K562 (cell line): ENCODE data around the gene SCUBE1. TPM values are rescaled to one million over a fixed set of nuclear protein-coding genes. Genes with fewer than 3 reads are reported as not detected.

Experiments
- ATAC-seq: fragments of 200-7000 bp; cut with Tn5 transposase; 3 replicates; pipeline ENCODE4 v1.9.1; 2020; ENCODE audit warnings: moderate library complexity
- BruUV-seq: library from RNA; stranded (reverse); fragments of 400-500 nt; replicated peaks from 2 replicates; lab custom pipeline; 2021; lab: Mats Ljungman, UMichigan
- CTCF ChIA-PET: fragments of 300-600 bp; formaldehyde crosslinking; extraction: SDS; loops from one replicate; lab custom pipeline; 2021; ENCODE audit warnings: low intra/inter-chr PET ratio; lab: Yijun Ruan, JAX
- POLR2A ChIA-PET: fragments of 300-600, 350-650 bp; sonication (Branson Sonifier 250); formaldehyde crosslinking; extraction: SDS; loops from one replicate; lab custom pipeline; 2021; ENCODE audit warnings: antibody characterized with exemption, inconsistent platforms; lab: Yijun Ruan, JAX
- DNase-seq, 4 experiments: peaks; one replicate each; pipeline versions ENCODE4 v3.0.0 to v3.0.0-alpha.2; 2011 to 2018; ENCODE audit warnings: low spot score in 3 of 4, mixed read lengths in 3 of 4; ENCODE audit errors: extremely low read depth in 1 of 4
- FAIRE-seq: peaks from 2 replicates; lab custom pipeline; 2011; peaks lifted over from hg19 to GRCh38; lab: Jason Lieb, UNC
- H2AFZ ChIP-seq: 2 replicates; pipeline ENCODE4 v1.6.0; 2011; ENCODE audit warnings: low read depth, low read length, control low read depth, inconsistent platforms
- H3K27ac ChIP-seq: fragments of 200-600 bp; 3 replicates; pipeline ENCODE4 v1.8.0; 2011; ENCODE audit warnings: low read depth, mild to moderate bottlenecking, control low read depth, inconsistent platforms, low read length, moderate library complexity, mixed read lengths; ENCODE audit errors: extremely low read depth
- H3K27me3 ChIP-seq, 2 experiments: fragments of 300-600 bp in 1 of 2; 2 replicates in 1 of 2; 3 replicates in 1 of 2; pipeline versions ENCODE4 v1.6.0 to v1.8.0; 2011; ENCODE audit warnings: inconsistent platforms in 2 of 2, low read length in 2 of 2, mild to moderate bottlenecking in 1 of 2, mixed read lengths in 1 of 2, moderate library complexity in 1 of 2; ENCODE audit not compliant: control insufficient read depth in 2 of 2, insufficient read depth in 2 of 2
- H3K36me3 ChIP-seq: fragments of 300-600 bp; 3 replicates; pipeline ENCODE4 v1.8.0; 2011; ENCODE audit warnings: mild to moderate bottlenecking, low read length, inconsistent platforms; ENCODE audit not compliant: control insufficient read depth, insufficient read depth
- H3K4me1 ChIP-seq, 2 experiments: fragments of 200-600 bp in 1 of 2; replicated peaks in 1 of 2; 2 replicates in 1 of 2; 3 replicates in 1 of 2; pipeline versions ENCODE4 v1.5.1 to v1.8.0; 2011; ENCODE audit warnings: inconsistent platforms in 2 of 2, low read length in 2 of 2, mild to moderate bottlenecking in 1 of 2, mixed read lengths in 1 of 2, moderate library complexity in 1 of 2; ENCODE audit not compliant: control insufficient read depth in 2 of 2, insufficient read depth in 2 of 2
- H3K4me2 ChIP-seq: 2 replicates; pipeline ENCODE4 v1.6.1; 2011; ENCODE audit warnings: low read length, control low read depth, inconsistent platforms, mixed read lengths; ENCODE audit not compliant: insufficient read depth
- H3K4me3 ChIP-seq: fragments of 200-600 bp; sonication (generic), shearing (Covaris generic); 2 replicates; pipeline ENCODE4 v1.5.1; 2016; ENCODE audit warnings: control low read depth, inconsistent platforms
- H3K79me2 ChIP-seq: fragments of 200-600 bp; 3 replicates; pipeline ENCODE4 v1.8.0; 2011; ENCODE audit warnings: low read length, inconsistent platforms; ENCODE audit not compliant: control insufficient read depth, insufficient read depth
- H3K9ac ChIP-seq, 2 experiments: 2 replicates each; pipeline versions ENCODE4 v1.6.0 to v1.6.1; 2011; ENCODE audit warnings: low read depth in 2 of 2, low read length in 2 of 2, control low read depth in 1 of 2, inconsistent platforms in 1 of 2, mild to moderate bottlenecking in 1 of 2, mixed read lengths in 1 of 2; ENCODE audit not compliant: insufficient read depth in 1 of 2
- H3K9me1 ChIP-seq: one replicate; pipeline ENCODE4 v1.6.0; 2011; ENCODE audit warnings: inconsistent platforms, mild to moderate bottlenecking, low read length, moderate library complexity; ENCODE audit not compliant: control insufficient read depth, insufficient read depth
- H3K9me3 ChIP-seq: replicated peaks from 2 replicates; pipeline ENCODE4 v1.5.1; 2011; ENCODE audit warnings: low read depth, low read length, inconsistent platforms; ENCODE audit not compliant: control insufficient read depth, insufficient read depth
- H4K20me1 ChIP-seq: replicated peaks from 2 replicates; pipeline ENCODE4 v1.6.1; 2011; ENCODE audit warnings: low read length, inconsistent platforms, mixed read lengths; ENCODE audit not compliant: control insufficient read depth, insufficient read depth
- EGR1 ChIP-seq: fragments of 450-650 bp; conservative IDR thresholded peaks from 2 replicates; pipeline ENCODE4 v1.6.1; 2017; ENCODE audit warnings: mild to moderate bottlenecking
- KAT7 ChIP-seq: sonication (generic); formaldehyde crosslinking; IDR thresholded peaks from 2 replicates; pipeline ENCODE4 v1.8.0; 2022; ENCODE audit warnings: missing genetic modification reagents, mild to moderate bottlenecking, borderline replicate concordance
- MXD1 ChIP-seq: fragments of 250-450 bp; sonication (Bioruptor Pico); IDR thresholded peaks from 2 replicates; pipeline ENCODE4 v1.8.0; 2021; ENCODE audit warnings: borderline replicate concordance, mild to moderate bottlenecking, moderate library complexity; ENCODE audit not compliant: poor library complexity, severe bottlenecking
- WGBS: fragments of 100-300 bp; shearing (Covaris generic); methylation state at CpG from one replicate; pipeline ENCODE4 v1.1.6; 2016; ENCODE audit warnings: low coverage, mixed read lengths; ENCODE audit not compliant: insufficient coverage; ENCODE audit errors: missing lambda C conversion rate; 5-methylcytosine and 5-hydroxymethylcytosine counted together
- in situ Hi-C: fragments of 300-500 bp; cut with MboI; formaldehyde crosslinking; loops from 4 replicates; pipeline ENCODE4 v1.15.0; 2018; ENCODE audit warnings: inconsistent platforms, mixed read lengths
- intact Hi-C: fragments of 100-400 bp; cut with micrococcal nuclease; formaldehyde crosslinking; loops from 2 replicates; pipeline ENCODE4 v1.14.2; 2022
- polyA plus RNA-seq, 8 experiments: library from polyadenylated mRNA; depleted of rRNA in 4 of 8; stranded (reverse) in 5 of 8; unstranded in 3 of 8; fragments of >200 nt; fragmentation: Nextera tagmentation in 2 of 8; fragmentation: Illumina TruSeq in 1 of 8; extraction: Ambion mirVana in 2 of 8; extraction: Trizol in 1 of 8; gene quantifications; 2 replicates each; pipeline versions ENCODE4 v1.2.1 to v1.2.3, GENCODE V29; 2011 to 2014; ENCODE audit warnings: inconsistent platforms in 1 of 8, missing spikeins in 1 of 8
- total RNA-seq, 7 experiments: library from RNA; depleted of rRNA in 6 of 7; stranded (reverse); fragments of >200 nt in 6 of 7; fragmentation: Illumina TruSeq in 2 of 7; extraction: Trizol in 2 of 7; gene quantifications; 2 replicates each; pipeline versions ENCODE4 v1.2.1 to v1.2.3, GENCODE V29; 2011 to 2021; ENCODE audit warnings: low replicate concordance in 1 of 7

Gene SCUBE1
- total and polyA plus RNA-seq, 9 of the 15 experiments (the other 6 are each of a cell fraction or from before 2014, with no cell fraction given), result 0.03 to 0.47 (median 0.29) TPM; not detected in 6

- WGBS, result 20% methylated on average over 5 of the region's 13 CpGs
- CTCF ChIA-PET, result no interaction called here
- ATAC-seq (no peak), FAIRE-seq (no peak)
- Histone ChIP-seq H3K27ac (no peak overlapping the region), H3K27me3 (peaks cover 0 to 17% of the 10 kb centered on the region in 2 experiments; a peak in 3 of 5 replicates), H2AFZ (no peak overlapping the region), H3K9me3 (no peaks in the 10 kb centered on the region), H3K9ac (no peak overlapping the region), H3K79me2 (no peaks in the 10 kb centered on the region), H3K4me1 (peaks cover 2 to 40% of the 10 kb centered on the region in 2 experiments; a peak in 3 of 5 replicates), H3K4me3 (no peak overlapping the region), H3K4me2 (no peak overlapping the region), H3K36me3 (no peaks in the 10 kb centered on the region), H4K20me1 (no peaks in the 10 kb centered on the region), H3K9me1 (no peaks in the 10 kb centered on the region)
- intact Hi-C loops, result no loop called here
- no TSS peak for BruUV-seq
- POLR2A ChIA-PET, result no interaction called here
- in situ Hi-C loops, result no loop called here
- TF ChIP-seq KAT7 (CRISPR knock-in tag) (no peak), EGR1 (0 out of 2 replicates have a peak, but pooled peaks have one; percentile 15), MXD1 (CRISPR knock-in tag) (no peak)
- TF ChIP-seq, all 486 proteins: peak for 1
- DNase-seq, result no peak
Observed at GRCh38 chr22:43211941-43212433, 131.2 kb downstream of the SCUBE1 start.
